GM18951 (cell line): ENCODE data around the gene TMEM176B.

ENCODE experiments used
- POLR2A ChIP-seq: IDR thresholded peaks from 4 replicates; pipeline ENCODE4 v1.6.1; 2011; ENCODE audit warnings: mild to moderate bottlenecking; ENCODE audit not compliant: insufficient read length, insufficient read depth; ENCODE audit errors: extremely low read depth
- in situ Hi-C: fragments of 300-500 bp; cut with MboI; formaldehyde crosslinking; loops from one replicate; pipeline ENCODE4 v1.12.0; 2022; ENCODE audit warnings: low sequenced_read_pairs, mixed read lengths, inconsistent platforms; ENCODE audit not compliant: unreplicated experiment

TMEM176B gene

DNA sequence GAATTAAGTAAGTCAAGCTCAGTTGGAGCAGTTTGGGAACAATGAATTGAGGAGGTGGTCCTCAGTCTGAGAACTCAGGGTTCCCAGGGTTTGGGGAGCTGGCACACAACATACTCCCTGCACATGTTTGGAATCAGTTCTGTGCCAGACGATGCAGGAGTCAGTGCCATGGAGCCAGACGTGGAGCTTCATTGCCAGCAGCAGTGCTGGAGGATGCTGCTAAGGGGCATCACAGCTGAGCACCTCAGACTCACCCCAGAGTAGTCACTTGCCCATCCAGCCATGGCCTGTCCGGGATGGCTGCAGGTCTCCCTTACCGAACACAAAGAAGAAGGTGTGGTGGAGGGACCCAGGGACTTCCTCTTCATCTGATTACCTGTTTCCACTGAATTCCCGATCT, 55.1 kb downstream of the TMEM176B start:
- in situ Hi-C loops: no loop called here

DNA sequence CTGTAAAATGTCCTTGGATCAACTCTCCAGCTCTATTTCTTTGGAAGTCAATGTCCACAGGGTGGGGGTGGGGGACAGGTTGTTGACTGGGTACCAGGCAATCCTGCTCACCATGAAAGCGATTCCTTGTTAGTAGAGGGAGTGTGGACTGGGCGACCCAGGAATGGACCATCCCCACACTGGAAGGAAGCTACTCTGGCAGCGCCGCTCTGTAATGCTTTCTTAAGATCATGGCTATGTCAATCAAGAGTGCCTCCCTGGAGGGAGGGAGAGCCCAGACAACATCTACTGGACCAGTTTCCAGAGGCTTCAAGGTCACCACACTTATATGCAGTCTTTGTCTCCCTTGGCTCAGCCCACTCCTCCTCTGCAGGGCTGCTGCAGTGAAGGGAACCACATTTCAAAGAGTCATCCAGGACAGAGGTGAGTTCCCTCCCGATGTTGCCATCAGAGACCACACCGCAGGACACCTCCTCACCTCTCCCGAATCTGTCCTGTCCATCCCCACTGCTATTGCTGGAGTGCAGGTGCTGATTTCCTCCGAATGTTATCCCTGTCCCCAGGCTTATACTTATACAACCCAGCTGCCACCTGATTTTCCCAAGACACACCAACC, 56.0 kb downstream of the TMEM176B start:
- in situ Hi-C loops: no loop called here
- TF ChIP-seq POLR2A: no peak

More for the DNA sequence above, 55.1 kb downstream of the TMEM176B start:
- no peak for TF ChIP-seq POLR2A

DNA sequence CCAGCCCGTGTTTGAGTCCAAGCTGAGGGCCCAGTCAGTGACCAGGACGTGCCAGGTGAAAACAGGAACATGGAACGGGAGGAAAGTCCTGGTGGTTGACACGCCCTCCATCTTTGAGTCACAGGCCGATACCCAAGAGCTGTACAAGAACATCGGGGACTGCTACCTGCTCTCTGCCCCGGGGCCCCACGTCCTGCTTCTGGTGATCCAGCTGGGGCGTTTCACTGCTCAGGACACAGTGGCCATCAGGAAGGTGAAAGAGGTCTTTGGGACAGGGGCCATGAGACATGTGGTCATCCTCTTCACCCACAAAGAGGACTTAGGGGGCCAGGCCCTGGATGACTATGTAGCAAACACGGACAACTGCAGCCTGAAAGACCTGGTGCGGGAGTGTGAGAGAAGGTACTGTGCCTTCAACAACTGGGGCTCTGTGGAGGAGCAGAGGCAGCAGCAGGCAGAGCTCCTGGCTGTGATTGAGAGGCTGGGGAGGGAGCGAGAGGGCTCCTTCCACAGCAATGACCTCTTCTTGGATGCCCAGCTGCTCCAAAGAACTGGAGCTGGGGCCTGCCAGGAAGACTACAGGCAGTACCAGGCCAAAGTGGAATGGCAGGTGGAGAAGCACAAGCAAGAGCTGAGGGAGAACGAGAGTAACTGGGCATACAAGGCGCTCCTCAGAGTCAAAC, 57.7 kb downstream of the TMEM176B start:
- in situ Hi-C loops: no loop called here
- TF ChIP-seq POLR2A: no peak
